Measurements from ENCODE around the gene ZNF416.

ZNF416 gene

GRCh38 chr19:57578487-57579205 is at the start of gene ZNF416:
TSS of gene ZNF416 (minus strand) at chr19:57578911. CDS start at chr19:57578704, 207 bp downstream.
- DNase-seq (ENCODE audit: low read depth) = peak; percentile 99

- no peak for DNase-seq (ENCODE audit: low read depth)
These were observed 44.4 kb upstream of the ZNF416 start for GRCh38 chr19:57623091-57623490.

- DNase-seq (ENCODE audit: low read depth) = peak; percentile 24
These were observed 42.1 kb upstream of the ZNF416 start for GRCh38 chr19:57620673-57621348.

GRCh38 chr19:57615346-57615745 is 36.6 kb upstream of the ZNF416 start:
- DNase-seq (ENCODE audit: low read depth) = no peak

- DNase-seq (ENCODE audit: low read depth) = peak; percentile 92
These were observed 35.4 kb upstream of the ZNF416 start, which contains the start of gene ZNF134 for GRCh38 chr19:57613941-57614743. TSS of gene ZNF134 (plus strand) at chr19:57614242. CDS start at chr19:57619469, 5,227 bp downstream.

GRCh38 chr19:57611113-57611512 is 32.4 kb upstream of the ZNF416 start:
- DNase-seq (ENCODE audit: low read depth) = no peak

GRCh38 chr19:57606931-57607330 is 28.2 kb upstream of the ZNF416 start:
- no peak for DNase-seq (ENCODE audit: low read depth)

GRCh38 chr19:57599761-57600383 is 21.2 kb upstream of the ZNF416 start, which contains the start of gene ZNF530:
TSS of gene ZNF530 (plus strand) at chr19:57599885. CDS start at chr19:57604346, 4,461 bp downstream.
- DNase-seq (ENCODE audit: low read depth) = peak; percentile 88

GRCh38 chr19:57599377-57599760 is 20.7 kb upstream of the ZNF416 start:
- no peak for DNase-seq (ENCODE audit: low read depth)

GRCh38 chr19:57587529-57587928 is 8.8 kb upstream of the ZNF416 start:
- DNase-seq (ENCODE audit: low read depth) = peak; percentile 84

- peak; percentile 91 for DNase-seq (ENCODE audit: low read depth)
These were observed 5.1 kb upstream of the ZNF416 start, which contains the start of gene ZIK1 for GRCh38 chr19:57583521-57584416. TSS of gene ZIK1 (plus strand) at chr19:57584145. CDS start at chr19:57584357, 212 bp downstream.

GRCh38 chr19:57583104-57583520 is 4.4 kb upstream of the ZNF416 start:
- DNase-seq (ENCODE audit: low read depth) = no peak

- no peak for DNase-seq (ENCODE audit: low read depth)
These were observed 2.0 kb downstream of the ZNF416 start for GRCh38 chr19:57576661-57577060.

GRCh38 chr19:57572415-57572947 is 6.2 kb downstream of the ZNF416 start:
- no peak for DNase-seq (ENCODE audit: low read depth)

- no peak for DNase-seq (ENCODE audit: low read depth)
These were observed 8.0 kb downstream of the ZNF416 start for GRCh38 chr19:57570707-57571106.

GRCh38 chr19:57566396-57567265 is 12.1 kb downstream of the ZNF416 start:
- DNase-seq (ENCODE audit: low read depth) = peak; percentile 42

- DNase-seq (ENCODE audit: low read depth) = no peak
These were observed 15.2 kb downstream of the ZNF416 start for GRCh38 chr19:57563547-57563946.

- peak; percentile 79 for DNase-seq (ENCODE audit: low read depth)
These were observed 18.6 kb downstream of the ZNF416 start for GRCh38 chr19:57560049-57560491.

- peak; percentile 92 for DNase-seq (ENCODE audit: low read depth)
These were observed 19.2 kb downstream of the ZNF416 start, which contains the start of gene ZNF550 for GRCh38 chr19:57559404-57560025. TSS of gene ZNF550 (minus strand) at chr19:57559863. CDS start at chr19:57559682, 181 bp downstream.

Measured in iris pigment epithelial cell (primary cell).